Measurements from ENCODE around the gene ZBED6. TPM values are rescaled to one million over a fixed set of nuclear protein-coding genes. Genes with fewer than 3 reads are reported as not detected.

The ZBED6 gene, protein sequence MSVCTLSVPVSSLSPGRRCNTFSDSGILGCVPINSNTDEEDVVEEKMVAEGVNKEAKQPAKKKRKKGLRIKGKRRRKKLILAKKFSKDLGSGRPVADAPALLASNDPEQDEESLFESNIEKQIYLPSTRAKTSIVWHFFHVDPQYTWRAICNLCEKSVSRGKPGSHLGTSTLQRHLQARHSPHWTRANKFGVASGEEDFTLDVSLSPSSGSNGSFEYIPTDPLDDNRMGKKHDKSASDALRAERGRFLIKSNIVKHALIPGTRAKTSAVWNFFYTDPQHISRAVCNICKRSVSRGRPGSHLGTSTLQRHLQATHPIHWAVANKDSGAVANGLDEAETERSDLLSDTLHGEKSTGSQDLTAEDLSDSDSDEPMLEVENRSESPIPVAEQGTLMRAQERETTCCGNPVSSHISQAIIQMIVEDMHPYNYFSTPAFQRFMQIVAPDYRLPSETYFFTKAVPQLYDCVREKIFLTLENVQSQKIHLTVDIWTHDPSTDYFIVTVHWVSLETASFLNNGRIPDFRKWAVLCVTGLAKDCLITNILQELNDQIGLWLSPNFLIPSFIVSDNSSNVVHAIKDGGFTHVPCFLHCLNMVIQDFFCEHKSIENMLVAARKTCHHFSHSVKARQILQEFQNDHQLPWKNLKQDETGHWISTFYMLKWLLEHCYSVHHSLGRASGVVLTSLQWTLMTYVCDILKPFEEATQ (N-terminal part only)
- 6.7 and 7.5 TPM in 2 replicates for total RNA-seq

DNA sequence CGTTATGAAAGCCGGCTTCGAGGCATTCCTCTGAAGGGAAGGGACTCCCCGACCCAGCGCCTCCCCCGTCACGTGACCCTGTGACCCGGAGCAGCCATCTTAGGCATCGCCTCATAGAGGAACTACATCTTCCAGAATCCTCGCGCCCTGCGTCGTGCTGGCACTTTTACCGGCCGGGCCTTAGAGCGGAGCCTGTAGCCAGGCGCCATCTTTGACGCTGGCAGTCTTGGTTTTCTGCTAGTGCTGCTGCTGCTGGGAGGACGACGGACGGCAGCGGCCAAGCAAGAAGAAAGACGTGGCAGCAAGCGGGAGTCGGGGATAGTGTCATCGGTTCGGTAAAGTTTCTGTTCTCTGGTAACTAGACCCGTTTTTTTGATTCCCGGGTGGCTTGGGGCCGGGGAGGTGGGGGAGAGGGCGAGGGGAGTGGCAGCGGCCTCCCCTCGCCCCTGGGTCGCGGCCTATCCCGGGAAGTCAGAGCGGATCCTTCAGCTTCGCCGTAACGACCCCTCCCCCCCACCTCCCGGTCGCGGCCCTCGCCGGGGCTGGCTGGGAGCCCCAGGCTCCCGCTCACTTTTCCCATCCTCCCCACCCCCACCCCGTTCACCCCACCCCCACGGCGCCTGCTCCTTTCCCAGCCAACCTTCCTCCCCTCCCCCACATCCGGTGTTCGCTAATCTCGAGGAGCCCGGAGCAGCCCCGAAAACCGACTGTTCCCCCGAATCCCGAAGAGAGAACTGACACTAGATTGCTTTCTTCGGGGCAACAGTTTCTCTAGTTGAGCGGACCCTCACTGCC, at the start of gene ZBED6, which contains the start of gene ZC3H11A:
Gene ZBED6, plus strand, starts transcription at position 183 of the 795 bp plus-strand sequence. CDS start 1,900 bp downstream, outside the sequence.
Gene ZC3H11A, plus strand, starts transcription at position 183 of the 795 bp plus-strand sequence. CDS start 21,448 bp downstream, outside the sequence.

DNA sequence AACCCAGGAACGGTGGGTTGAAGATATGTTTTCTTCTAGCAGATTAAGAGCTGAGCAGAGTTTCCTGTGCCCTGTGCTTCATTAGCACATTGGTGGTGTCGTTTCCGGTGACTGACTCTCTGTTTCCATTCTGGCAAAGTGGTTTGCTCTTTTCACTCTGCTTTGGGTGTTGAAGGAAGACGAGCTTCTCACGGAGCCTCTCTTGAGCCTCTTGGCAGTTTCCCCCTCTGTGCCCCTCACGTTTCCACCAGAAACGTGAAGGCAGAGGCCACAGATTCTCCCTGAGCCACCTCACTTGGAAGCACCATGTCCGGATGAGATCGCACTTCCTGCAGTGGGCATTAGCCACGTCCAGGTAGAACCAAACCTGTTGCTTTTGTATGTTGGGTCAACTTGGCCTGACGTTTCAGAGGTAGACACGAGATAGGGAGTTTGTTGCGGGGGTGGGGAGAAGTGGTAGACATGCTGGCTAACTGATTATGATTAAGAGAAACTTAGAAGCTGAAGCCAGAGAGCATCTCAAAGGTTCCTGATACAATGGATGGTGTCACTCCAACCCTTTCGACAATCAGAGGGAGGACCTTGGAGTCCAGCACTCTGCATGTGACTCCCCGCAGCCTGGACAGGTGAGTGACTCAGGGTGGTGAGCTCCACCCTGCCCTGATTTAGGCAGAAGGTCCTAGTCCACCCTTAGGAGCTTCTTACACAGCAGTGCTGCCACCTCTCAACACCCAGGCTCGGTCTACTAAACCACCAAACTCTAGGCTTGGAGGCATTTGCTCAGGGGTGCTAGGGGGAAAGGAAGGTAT, 30.2 kb upstream of the ZBED6 start, which contains the start of gene LAX1:
Gene LAX1, plus strand, starts transcription at position 155 of the 809 bp plus-strand sequence. Its CDS starts 383 bp downstream, at position 538.

Other genes starting within 250 kb of the ZBED6 start
- gene ATP2B4, start 168.8 kb upstream of the ZBED6 start, total RNA-seq: 77.1 and 146 TPM in 2 replicates
- gene LAX1, start 30.4 kb upstream of the ZBED6 start, total RNA-seq: not detected in 2 replicates
- 67.3 and 80.0 TPM in 2 replicates for gene ZC3H11A, start within 50 bp of the ZBED6 start, total RNA-seq
- gene SNRPE, start 66.0 kb downstream of the ZBED6 start, total RNA-seq: 46.5 and 55.3 TPM in 2 replicates